ENCODE measurements around the gene PSMB1. TPM values are rescaled to one million over a fixed set of nuclear protein-coding genes. Genes with fewer than 3 reads are reported as not detected.

Gene PSMB1
- total and polyA plus RNA-seq, 9 of the 15 experiments (the other 6 are each of a cell fraction or from before 2014, with no cell fraction given): 447 to 2,953 (median 884) TPM

- TF ChIP-seq TFE3 (CRISPR knock-in tag; IDR thresholded peaks at IDR 0.05) (peak; percentile 18; the same call in 1 of the 2 replicates), ESRRA (IDR thresholded peaks at IDR 0.05; ENCODE audit: borderline replicate concordance, low read depth) (no peak)
- TF ChIP-seq, protein P1, sequence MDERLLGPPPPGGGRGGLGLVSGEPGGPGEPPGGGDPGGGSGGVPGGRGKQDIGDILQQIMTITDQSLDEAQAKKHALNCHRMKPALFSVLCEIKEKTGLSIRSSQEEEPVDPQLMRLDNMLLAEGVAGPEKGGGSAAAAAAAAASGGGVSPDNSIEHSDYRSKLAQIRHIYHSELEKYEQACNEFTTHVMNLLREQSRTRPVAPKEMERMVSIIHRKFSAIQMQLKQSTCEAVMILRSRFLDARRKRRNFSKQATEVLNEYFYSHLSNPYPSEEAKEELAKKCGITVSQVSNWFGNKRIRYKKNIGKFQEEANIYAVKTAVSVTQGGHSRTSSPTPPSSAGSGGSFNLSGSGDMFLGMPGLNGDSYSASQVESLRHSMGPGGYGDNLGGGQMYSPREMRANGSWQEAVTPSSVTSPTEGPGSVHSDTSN (CRISPR knock-in tag; IDR thresholded peaks at IDR 0.05; ENCODE audit: low read depth): no peak
- TF ChIP-seq, protein P1 (tag; conservative IDR thresholded peaks at IDR 0.05; ENCODE audit: low read depth): 0 out of 2 replicates have a peak, but pooled peaks have one; percentile 29
Observed at GRCh38 chr6:170506446-170506845, 46.7 kb downstream of the PSMB1 start (continued).

DNA sequence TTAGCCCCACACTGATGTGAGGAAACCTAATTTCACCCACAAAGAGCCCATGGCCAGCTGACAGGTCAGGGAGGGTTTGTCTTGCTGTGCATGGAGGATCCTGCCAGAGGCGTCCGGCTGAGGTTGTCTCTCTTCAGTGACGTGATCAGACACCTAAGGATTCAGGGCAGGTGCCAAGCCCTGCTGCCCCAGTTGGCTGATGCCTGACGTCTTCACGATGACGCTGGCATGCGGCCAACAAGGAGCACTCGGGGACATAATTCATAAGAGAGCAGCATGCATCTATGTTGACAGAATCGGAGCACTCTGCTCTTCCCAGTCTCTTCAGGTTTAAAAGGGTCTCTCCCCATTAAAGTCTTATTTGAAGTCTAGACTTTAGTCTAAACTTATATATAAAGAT, 47.8 kb downstream of the PSMB1 start:
- Histone ChIP-seq H3K27me3 (ENCODE audit: control insufficient read depth in 2 of 2, insufficient read depth in 2 of 2, low read length in 2 of 2) (peaks cover 7 to 26% of the 10 kb centered on the region in 2 experiments; a peak in 3 of 5 replicates), H3K36me3 (ENCODE audit: control insufficient read depth, insufficient read depth, low read length) (no peaks in the 10 kb centered on the region), H3K79me2 (ENCODE audit: control insufficient read depth, insufficient read depth, low read length) (no peaks in the 10 kb centered on the region), H2AFZ (ENCODE audit: low read depth, low read length) (no peak overlapping the region), H3K4me1 (replicated peaks in 1 of 2; ENCODE audit: control insufficient read depth in 2 of 2, insufficient read depth in 2 of 2, low read length in 2 of 2) (no peaks in the 10 kb centered on the region), H3K9ac (ENCODE audit: insufficient read depth in 1 of 2, low read depth in 2 of 2, low read length in 2 of 2) (no peak overlapping the region), H3K9me3 (replicated peaks; ENCODE audit: control insufficient read depth, insufficient read depth, low read depth, low read length) (no peaks in the 10 kb centered on the region), H3K4me2 (ENCODE audit: insufficient read depth, low read length) (no peak overlapping the region), H3K9me1 (ENCODE audit: control insufficient read depth, insufficient read depth, low read length) (no peaks in the 10 kb centered on the region), H3K4me3 (no peak overlapping the region), H4K20me1 (replicated peaks; ENCODE audit: control insufficient read depth, insufficient read depth, low read length) (no peaks in the 10 kb centered on the region), H3K27ac (ENCODE audit: extremely low read depth, low read depth, low read length) (no peak overlapping the region)
- intact Hi-C loops (cut with micrococcal nuclease): no loop called here
- no TSS peak for BruUV-seq (replicated peaks)
- ATAC-seq (no peak), FAIRE-seq (no peak), DNase-seq (ENCODE audit: extremely low read depth in 1 of 4, low spot score in 3 of 4) (no peak)
- TF ChIP-seq NFIX (CRISPR knock-in tag; IDR thresholded peaks at IDR 0.05; ENCODE audit: low read depth) (0 out of 2 replicates have a peak, but pooled peaks have one; percentile 16), RB1 (IDR thresholded peaks at IDR 0.05; ENCODE audit: low read depth) (no peak), NFIC (IDR thresholded peaks at IDR 0.05) (peak; percentile 87)
- TF ChIP-seq, protein P1 (CRISPR knock-in tag; IDR thresholded peaks at IDR 0.05; ENCODE audit: low read depth): no peak
- TF ChIP-seq, protein P1 (tag; conservative IDR thresholded peaks at IDR 0.05; ENCODE audit: low read depth): 0 out of 2 replicates have a peak, but pooled peaks have one; percentile 13
- ChIA-PET POLR2A (no interaction called here), CTCF (ENCODE audit: low intra/inter-chr PET ratio) (no interaction called here)
- WGBS (ENCODE audit: insufficient coverage, low coverage, missing lambda C conversion rate): under 1% methylated on average over 9 of the region's 9 CpGs
- in situ Hi-C loops (cut with MboI): no loop called here

Data from K562 (cell line).